ENCODE data around the gene PIK3AP1.

PIK3AP1 gene

DNA sequence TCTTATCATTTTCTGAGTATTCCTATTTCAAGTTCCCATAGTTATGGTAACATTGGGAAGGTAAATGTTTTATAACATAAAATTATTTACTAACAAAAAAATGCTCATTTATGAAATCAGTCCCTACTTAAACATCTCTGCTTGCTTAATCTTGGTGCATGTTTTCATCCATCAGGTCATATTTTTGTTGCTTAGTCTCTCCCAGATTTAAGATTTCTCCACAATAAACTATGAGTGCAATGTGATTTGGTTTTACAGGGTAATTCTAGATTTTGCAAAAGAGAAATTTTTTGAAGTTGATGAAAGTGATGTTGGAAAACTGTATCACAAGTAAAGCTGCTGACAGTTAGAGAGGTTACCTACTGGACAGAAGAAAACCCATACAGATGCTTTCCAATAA lies 28.6 kb downstream of the PIK3AP1 start:
- no peak for DNase-seq (ENCODE audit: low read depth)
- TF ChIP-seq, protein P1, sequence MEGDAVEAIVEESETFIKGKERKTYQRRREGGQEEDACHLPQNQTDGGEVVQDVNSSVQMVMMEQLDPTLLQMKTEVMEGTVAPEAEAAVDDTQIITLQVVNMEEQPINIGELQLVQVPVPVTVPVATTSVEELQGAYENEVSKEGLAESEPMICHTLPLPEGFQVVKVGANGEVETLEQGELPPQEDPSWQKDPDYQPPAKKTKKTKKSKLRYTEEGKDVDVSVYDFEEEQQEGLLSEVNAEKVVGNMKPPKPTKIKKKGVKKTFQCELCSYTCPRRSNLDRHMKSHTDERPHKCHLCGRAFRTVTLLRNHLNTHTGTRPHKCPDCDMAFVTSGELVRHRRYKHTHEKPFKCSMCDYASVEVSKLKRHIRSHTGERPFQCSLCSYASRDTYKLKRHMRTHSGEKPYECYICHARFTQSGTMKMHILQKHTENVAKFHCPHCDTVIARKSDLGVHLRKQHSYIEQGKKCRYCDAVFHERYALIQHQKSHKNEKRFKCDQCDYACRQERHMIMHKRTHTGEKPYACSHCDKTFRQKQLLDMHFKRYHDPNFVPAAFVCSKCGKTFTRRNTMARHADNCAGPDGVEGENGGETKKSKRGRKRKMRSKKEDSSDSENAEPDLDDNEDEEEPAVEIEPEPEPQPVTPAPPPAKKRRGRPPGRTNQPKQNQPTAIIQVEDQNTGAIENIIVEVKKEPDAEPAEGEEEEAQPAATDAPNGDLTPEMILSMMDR (IDR thresholded peaks at IDR 0.05; ENCODE audit: control insufficient read depth, insufficient read depth, low read depth, low read length, missing control alignments) = no peak
- no peak overlapping the region for H3K4me3 ChIP-seq (ENCODE audit: control insufficient read depth, low read depth, low read length)

DNA sequence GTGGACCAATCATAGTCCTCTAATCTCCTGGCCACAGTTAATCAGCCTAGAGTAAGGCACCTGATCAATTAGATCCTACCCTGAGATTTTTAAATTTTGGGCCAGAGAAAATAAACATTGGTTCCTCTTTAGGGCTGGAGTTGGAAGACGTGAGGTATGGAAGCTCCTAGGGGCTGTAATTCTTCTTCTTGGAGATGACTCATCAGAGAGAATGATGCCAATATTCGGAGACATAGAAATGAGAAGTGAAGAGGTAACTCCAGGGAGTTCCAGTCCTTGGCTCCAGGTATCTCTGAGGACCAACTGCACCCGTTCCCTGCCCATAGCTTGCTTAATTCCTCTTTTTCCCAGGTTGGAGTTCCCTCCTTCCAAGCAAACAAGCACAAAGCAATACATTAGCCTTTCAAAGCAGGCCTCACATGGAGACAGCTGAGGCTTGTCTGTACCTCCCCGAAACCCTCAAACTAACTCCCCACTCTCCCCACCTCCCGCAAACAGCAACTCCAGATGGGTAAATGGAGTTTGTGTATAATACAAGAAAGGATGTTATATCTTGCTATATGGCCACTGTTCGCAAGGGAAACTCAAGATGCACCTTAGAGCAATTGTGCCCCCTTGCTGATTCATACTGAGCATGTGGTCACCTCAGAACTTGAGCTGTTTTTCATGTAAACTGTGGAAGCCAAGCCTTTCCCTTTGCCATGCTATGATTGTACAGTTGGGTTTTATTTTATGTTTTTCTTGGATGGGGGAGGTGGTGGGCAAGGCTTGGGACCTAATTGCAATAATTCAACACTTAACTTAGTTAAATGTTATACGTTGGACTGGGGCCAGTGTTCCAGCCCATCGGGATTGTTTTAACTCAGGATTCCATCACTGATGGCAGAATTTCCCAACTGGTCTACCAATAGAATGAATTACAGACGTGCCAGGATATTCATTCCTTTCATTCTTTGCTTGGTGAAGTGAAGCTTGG lies 29.3 kb downstream of the PIK3AP1 start:
- TF ChIP-seq, protein P1 (IDR thresholded peaks at IDR 0.05; ENCODE audit: control insufficient read depth, insufficient read depth, low read depth, low read length, missing control alignments) = no peak
- no peak overlapping the region for H3K4me3 ChIP-seq (ENCODE audit: control insufficient read depth, low read depth, low read length)
- DNase-seq (ENCODE audit: low read depth) = no peak

DNA sequence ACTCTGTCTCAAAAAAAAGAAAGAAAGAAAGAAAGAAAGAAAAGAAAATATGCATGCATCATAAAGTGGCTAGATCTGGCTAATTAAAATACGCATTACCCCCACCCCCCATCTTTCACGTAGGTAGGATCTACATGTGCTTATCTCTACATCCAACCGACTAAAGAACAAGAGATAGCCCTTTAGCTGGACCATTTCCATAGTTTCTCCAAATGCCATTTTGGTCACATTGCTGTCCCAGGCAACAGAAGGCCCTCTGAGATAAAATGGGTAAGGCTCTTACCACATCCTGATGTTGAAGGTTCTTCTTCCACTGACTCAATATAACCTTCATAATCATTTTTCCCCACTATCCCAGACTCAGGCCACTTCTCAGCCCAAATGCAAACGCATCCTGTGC lies 31.5 kb downstream of the PIK3AP1 start:
- TF ChIP-seq, protein P1 (IDR thresholded peaks at IDR 0.05; ENCODE audit: control insufficient read depth, insufficient read depth, low read depth, low read length, missing control alignments) = no peak
- no peak for DNase-seq (ENCODE audit: low read depth)
- no peak overlapping the region for H3K4me3 ChIP-seq (ENCODE audit: control insufficient read depth, low read depth, low read length)

DNA sequence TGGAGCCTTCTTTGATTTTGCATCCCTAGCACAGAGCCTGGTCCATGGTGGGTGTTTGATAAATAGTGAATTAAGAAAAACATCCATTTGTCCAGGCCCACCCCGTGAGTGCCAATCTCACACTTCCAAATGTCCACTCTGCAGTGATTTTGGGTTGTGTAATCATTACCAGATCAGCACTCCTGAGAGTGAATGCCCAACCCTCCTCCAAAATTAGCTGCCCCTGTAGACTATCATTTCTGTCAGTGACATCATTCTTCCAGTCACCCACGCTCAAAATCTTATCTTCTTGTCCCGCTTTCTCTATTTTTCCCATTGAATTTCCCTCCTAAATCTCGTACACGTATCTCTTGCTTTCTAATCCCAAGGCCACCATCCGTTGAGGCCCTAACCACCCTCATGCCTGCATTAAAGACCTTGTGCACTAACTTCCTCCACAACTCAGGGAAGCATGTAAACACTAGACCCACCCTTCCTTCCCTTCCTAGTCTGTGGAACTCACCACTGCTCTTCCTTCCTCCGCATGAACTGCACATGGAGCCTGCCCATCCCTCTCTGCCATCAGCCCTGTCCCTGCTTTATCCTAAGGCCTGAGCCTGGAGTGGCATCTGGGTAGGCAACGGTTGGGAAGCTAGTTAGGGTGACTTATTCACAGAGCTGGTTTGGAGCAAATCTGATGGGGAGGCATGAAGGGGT lies 32.8 kb downstream of the PIK3AP1 start:
- H3K4me3 ChIP-seq (ENCODE audit: control insufficient read depth, low read depth, low read length) = no peak overlapping the region
- TF ChIP-seq, protein P1 (IDR thresholded peaks at IDR 0.05; ENCODE audit: control insufficient read depth, insufficient read depth, low read depth, low read length, missing control alignments) = no peak
- no peak for DNase-seq (ENCODE audit: low read depth)

DNA sequence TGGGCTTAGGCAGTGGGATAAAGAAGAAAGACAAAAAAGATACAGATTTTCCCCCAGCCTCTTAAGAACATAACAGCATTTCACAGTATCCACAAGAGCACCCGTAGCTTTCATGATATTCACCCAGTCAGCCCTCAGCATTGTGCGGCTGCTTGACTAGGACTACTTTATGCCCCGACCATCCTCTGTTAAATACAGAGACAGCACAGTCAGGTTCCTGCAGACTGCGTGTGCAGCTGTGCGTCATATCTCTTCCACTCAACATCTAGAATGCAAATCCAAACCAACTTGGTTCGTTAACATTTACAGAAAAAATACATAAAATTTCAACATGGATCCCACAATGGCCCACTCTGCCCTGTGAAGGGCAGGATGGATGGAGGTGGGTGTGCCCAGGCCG lies 33.8 kb downstream of the PIK3AP1 start:
- H3K4me3 ChIP-seq (ENCODE audit: control insufficient read depth, low read depth, low read length) = no peak overlapping the region
- DNase-seq (ENCODE audit: low read depth) = no peak
- TF ChIP-seq, protein P1 (IDR thresholded peaks at IDR 0.05; ENCODE audit: control insufficient read depth, insufficient read depth, low read depth, low read length, missing control alignments) = no peak

DNA sequence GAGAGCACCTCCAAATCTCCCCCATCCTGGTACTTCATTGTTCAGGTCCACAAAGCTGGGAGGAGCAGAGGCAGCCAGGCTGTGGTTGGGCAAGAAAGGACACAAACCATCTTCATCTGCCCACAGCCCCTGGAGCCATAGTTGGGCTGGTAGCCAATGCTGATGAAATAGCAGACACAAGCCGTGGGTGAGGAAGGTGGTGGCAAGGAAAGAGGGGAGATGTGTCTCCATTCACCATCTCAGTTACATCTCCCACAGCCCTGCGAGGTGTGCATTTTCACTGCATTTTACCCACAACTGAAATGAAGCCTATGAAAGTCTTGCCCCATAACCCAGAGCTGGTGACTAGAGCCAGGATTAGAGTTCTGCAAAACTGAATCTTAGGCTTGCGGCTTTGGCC lies 35.0 kb downstream of the PIK3AP1 start:
- DNase-seq (ENCODE audit: low read depth) = no peak
- TF ChIP-seq, protein P1 (IDR thresholded peaks at IDR 0.05; ENCODE audit: control insufficient read depth, insufficient read depth, low read depth, low read length, missing control alignments) = no peak
- H3K4me3 ChIP-seq (ENCODE audit: control insufficient read depth, low read depth, low read length) = no peak overlapping the region
